HUES48 (cell line): ENCODE results near the gene TMEM175.
"Not testable (repeated sequence)": the region's sequence is repeated elsewhere in the genome, so short reads cannot be mapped to it uniquely, and the experiment has no call there.

Source experiments
- H3K27ac ChIP-seq: one replicate; pipeline ENCODE4 v1.7.0; 2013; ENCODE audit warnings: low read depth, low read length, inconsistent platforms
- H3K27me3 ChIP-seq: 2 replicates; pipeline ENCODE4 v1.6.1; 2013; ENCODE audit warnings: mild to moderate bottlenecking, low read length; ENCODE audit not compliant: control insufficient read depth, insufficient read depth
- H3K36me3 ChIP-seq: 2 replicates; pipeline ENCODE4 v1.6.1; 2013; ENCODE audit warnings: low read length; ENCODE audit not compliant: control insufficient read depth, insufficient read depth
- H3K4me1 ChIP-seq: 2 replicates; pipeline ENCODE4 v1.6.1; 2013; ENCODE audit warnings: mild to moderate bottlenecking, low read length; ENCODE audit not compliant: control insufficient read depth, insufficient read depth
- H3K4me3 ChIP-seq: 2 replicates; pipeline ENCODE4 v1.5.1; 2013; ENCODE audit warnings: mild to moderate bottlenecking, low read depth, low read length
- H3K9ac ChIP-seq: 2 replicates; pipeline ENCODE4 v1.6.1; 2013; ENCODE audit warnings: mild to moderate bottlenecking, low read depth, low read length, moderate library complexity
- H3K9me3 ChIP-seq: 2 replicates; pipeline ENCODE4 v1.6.1; 2013; ENCODE audit warnings: low read length; ENCODE audit not compliant: control insufficient read depth, insufficient read depth

TMEM175 gene

DNA sequence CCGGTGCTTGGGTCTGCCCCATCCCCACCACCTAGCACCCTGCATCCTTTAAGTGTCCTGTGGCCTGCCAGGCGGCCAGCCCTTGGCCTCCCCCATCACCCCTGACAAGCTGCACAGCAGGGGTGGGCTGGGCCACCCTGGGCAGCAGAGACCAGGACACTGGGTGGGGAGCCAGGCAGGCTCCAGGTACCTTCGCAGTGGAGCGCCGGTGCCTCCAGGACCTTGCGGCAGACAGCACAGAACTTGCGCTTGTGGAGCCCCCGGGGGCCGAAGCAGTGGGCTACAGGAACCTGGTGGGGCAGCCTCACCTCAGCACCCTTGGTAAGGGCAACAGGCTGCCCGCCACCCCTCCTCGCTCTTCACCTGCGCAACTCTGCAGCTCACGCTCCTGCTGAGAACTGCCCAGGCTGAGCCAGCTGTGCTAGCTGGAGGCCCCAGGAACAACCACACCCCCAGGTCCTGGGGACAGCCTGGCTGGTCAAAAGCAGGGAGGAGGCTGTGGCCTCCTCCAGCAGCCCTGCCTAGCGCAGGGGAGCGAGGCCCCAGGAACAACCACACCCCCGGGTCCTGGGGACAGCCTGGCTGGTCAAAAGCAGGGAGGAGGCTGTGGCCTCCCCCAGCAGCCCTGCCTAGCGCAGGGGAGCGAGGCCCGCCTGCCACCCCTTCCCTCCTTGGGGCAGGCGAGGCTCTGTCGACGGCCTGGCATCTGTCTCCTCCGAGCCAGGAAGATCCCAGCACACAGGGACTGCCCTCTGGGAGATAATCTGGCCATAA is 36.5 kb downstream of the TMEM175 start:
- peak overlapping the region; percentile 21; the same call in 1 of the 2 replicates for H3K4me3 ChIP-seq
- H3K27me3 ChIP-seq = peaks cover 25% of the 10 kb centered on the region
- no peaks in the 10 kb centered on the region for H3K9me3 ChIP-seq
- no peaks in the 10 kb centered on the region; the same call in 1 of the 2 replicates for H3K4me1 ChIP-seq
- no peaks in the 10 kb centered on the region; the same call in 1 of the 2 replicates for H3K36me3 ChIP-seq
- H3K9ac ChIP-seq = no peak overlapping the region
- H3K27ac ChIP-seq = no peak overlapping the region

DNA sequence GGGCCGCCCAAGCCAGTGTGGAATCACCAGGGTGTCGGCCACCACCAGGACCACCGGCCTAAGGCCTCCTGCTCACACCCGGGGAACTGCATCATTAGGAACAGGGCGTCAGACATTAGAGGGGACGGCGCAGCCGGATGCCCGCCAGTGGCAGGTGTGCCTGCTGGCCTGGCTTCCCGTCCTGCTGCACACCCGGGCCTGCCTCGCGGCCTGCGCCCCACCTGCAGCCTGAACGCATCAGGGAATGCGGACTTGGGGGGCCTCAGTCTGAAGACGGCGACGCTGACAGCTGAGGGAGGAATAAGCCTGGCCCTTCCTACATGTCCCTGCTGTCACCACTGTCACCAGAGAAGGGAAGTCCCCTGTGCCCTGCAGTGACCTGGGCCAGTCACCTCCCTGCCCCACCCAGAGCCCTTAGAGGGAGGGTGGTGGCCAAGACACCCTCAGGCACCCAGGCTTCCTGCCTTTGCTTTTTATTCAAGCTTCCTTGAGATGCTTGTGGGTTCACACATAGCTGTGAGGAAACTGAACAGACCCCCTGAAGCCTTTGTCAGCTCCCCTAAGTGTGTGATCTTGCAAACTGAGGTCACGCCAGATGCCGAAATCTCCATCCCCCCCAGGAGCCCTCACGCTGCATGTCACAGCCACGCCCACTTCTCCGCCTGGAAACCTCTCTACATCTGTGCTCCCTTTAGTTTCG is 37.9 kb downstream of the TMEM175 start:
- H3K4me3 ChIP-seq = no peak overlapping the region
- no peaks in the 10 kb centered on the region; the same call in 1 of the 2 replicates for H3K4me1 ChIP-seq
- no peaks in the 10 kb centered on the region for H3K9me3 ChIP-seq
- H3K9ac ChIP-seq = no peak overlapping the region
- no peak overlapping the region for H3K27ac ChIP-seq
- no peaks in the 10 kb centered on the region; the same call in 1 of the 2 replicates for H3K36me3 ChIP-seq
- H3K27me3 ChIP-seq = peaks cover 35% of the 10 kb centered on the region

DNA sequence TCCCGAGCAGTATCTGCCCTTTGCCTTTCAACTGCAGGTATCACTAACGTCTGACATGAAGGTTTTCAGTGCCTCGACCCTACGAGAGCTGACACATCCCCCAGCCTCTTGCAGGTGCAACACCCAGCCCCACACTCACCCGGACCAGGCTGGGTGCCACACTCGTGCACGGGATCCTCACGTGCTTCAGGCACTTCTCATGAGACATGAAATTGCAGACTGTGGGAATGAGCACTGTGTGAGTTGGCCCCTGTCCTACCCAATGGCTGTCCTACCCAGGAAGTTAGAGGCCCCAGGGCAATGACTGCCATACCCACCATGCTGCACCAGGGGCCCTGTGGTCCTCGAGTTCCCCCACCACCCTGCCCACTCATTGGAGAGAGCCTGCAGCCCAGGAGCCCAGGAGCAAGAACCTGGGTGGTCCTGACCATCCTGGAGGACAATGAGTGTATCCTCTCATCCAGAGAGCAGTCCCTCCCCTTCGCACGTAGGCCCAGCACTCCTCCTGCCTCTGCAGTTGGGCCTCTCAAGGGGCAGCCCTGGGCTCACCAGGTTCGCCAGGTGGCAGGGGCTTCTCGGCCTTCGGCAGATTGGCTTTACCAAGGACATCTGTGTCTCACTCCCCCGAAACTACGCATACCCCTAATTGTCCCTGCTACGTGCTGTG is 38.7 kb downstream of the TMEM175 start:
- Histone ChIP-seq H3K27ac (no peak overlapping the region), H3K9ac (no peak overlapping the region), H3K36me3 (no peaks in the 10 kb centered on the region), H3K4me3 (no peak overlapping the region), H3K27me3 (peaks cover 35% of the 10 kb centered on the region), H3K4me1 (no peaks in the 10 kb centered on the region; the same call in 1 of the 2 replicates), H3K9me3 (no peaks in the 10 kb centered on the region)

DNA sequence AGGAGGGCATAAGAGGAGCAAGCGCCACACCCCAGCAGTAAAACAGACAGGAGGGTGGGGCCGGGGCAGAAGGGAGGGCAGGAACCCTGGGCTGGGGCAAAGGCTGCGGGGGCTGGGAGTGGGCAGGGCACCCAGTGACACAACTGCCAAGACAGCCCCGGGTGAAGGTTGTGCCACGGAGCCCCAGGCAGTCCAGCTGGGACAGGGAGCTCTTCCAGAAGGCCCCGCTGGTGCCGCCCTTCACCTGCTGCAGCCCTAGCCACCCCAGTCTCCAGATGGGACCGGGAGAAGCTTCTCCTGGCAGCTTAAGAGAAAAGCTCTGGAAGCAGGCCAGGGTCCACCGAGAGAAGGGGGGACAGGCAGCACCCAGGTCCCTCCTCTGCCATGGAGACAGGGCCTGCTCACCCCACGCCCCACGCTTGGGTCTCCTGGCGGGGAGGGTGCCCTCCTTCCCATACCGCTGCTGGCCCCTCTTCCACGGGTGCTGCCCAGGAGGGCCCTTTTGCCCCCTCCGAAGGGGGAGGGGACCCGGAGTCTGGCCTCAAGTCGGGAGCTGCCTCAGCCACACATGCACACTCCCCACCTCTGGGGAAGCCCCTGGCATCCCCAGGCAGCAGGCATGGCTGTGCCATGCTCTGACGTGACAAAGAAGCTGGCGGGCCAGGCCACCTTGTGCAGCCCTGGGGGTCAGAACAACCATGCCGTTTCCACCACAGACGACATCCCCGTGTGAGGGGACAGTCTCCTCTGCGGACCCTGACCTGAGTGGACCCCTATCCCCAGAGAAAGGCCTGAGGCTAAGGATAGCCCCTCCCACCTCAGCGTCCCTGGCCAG is 39.6 kb downstream of the TMEM175 start:
- Histone ChIP-seq H3K27ac (no peak overlapping the region), H3K36me3 (no peaks in the 10 kb centered on the region), H3K9ac (no peak overlapping the region), H3K27me3 (peaks cover 35% of the 10 kb centered on the region), H3K4me1 (no peaks in the 10 kb centered on the region; the same call in 1 of the 2 replicates), H3K9me3 (no peaks in the 10 kb centered on the region), H3K4me3 (peak overlapping the region; percentile 77; the same call in 1 of the 2 replicates)

DNA sequence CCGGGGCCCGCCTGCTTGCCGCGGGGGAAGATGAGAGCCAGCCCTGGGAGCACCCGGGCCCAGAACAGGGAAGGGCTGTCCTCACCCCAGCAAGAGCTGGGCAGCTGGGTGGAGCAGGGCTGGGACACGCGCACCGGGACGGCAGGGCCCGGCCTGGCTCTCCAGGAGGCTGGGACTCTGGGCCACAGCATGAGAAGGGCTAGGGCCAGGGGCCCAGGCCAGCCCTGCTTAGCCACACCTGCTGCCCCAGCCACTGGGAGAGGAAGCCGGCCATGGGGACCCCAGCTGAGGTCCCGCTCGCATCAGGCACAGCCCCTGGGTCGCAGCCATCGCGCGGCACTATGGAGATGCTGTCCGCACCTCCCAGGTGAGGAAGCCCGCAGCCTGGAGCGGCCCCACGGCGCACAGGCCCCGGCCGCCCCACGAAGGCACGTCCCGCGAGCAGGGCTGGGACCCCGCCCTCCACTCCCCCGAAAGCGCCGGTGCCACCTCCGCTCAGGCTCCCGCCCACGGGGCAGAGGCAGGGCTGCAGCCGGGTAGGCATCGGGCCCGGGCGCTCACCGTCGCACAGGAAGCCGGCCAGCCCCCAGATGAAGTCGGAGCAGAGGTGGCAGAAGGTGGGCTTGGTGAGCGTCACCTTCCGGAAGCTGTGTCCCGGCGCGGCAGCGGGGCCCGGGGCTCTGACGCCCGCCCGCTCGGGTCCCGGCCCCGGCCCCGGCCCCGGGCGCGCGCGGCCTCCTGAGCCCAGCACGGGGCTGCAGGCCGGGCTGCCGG is 40.6 kb downstream of the TMEM175 start:
- no peaks in the 10 kb centered on the region for H3K9me3 ChIP-seq
- H3K36me3 ChIP-seq = no peaks in the 10 kb centered on the region
- H3K9ac ChIP-seq = no peak overlapping the region
- peaks cover 29% of the 10 kb centered on the region for H3K27me3 ChIP-seq
- H3K4me3 ChIP-seq = peak overlapping the region; percentile 77
- H3K27ac ChIP-seq = no peak overlapping the region
- no peaks in the 10 kb centered on the region; the same call in 1 of the 2 replicates for H3K4me1 ChIP-seq

DNA sequence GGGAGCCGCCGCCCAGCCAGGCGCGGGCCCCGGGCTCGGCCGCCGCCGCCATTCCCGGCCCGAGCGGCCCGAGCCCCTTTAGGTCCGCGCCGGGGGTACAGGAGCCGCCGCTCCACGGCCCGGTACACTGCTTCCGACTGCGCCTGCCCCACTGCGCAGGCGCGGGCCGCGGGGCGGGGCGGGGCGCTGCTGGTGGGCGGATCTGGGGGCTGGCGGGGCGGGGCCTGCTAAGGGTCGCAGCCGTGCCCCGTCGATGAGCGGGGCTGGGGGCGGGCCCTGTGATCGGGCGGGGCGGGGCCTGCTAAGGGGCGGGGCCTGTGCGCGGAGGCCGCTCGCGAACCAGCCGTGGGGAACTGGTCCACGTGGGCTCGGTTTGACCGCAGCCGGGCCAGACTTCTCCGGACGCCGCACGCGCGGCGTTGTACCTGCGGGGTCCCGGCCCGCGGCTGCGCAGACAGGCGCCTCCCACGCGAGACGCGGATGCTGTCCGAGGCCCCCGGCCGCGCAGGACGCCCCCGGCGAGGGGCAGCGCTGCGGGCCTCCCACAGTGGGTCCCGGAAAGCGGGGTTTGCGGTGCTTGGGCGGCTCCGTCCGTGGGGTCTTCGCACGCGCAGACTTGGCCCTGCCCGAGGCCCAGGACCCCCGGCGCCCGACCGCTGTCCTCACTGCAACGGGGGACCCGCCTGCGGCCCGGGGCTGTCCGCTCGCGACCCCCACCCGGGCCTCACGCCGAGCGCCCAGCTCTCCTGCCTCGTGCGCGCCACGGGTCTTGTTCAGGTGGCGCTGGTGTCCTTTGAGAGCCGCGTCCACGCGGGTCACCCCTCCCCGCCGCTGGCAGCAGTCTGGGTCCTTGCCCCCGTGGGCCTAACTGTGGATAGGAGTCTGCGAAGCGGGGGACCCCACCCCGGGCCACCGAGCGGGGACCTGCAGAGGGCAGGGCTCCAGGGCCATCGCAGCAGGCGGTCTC is 41.5 kb downstream of the TMEM175 start, which contains the start of gene DGKQ:
Gene DGKQ (minus strand): TSS at position 139 of the 967 bp plus-strand sequence. CDS start 87 bp downstream, at position 52.
- Histone ChIP-seq H3K4me1 (no peaks in the 10 kb centered on the region), H3K9ac (no peak within 1 kb of the TSS), H3K27ac (no peak within 1 kb of the TSS)

DNA sequence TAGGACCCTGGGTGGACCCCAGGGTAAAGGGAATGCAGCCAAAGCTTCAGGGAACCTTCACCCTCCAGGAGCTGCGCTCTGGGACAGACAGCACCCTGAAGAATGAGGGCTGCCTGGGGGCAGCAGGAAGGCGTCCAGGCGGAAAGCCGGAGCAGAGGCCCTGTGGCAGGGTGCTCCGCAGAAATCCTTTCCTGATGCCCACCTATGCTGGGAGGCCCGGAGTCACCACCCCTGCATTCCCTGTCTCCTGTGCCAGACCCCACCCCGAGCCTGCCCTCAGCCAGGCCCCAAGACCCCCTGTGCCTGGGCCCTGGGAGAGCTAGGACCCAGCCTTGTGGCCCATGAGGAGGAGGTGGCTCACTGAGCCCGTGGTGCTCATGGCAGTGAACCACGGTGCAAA is 42.4 kb downstream of the TMEM175 start:
- no peak overlapping the region for H3K27ac ChIP-seq
- H3K9me3 ChIP-seq = no peaks in the 10 kb centered on the region
- H3K27me3 ChIP-seq = peaks cover 22% of the 10 kb centered on the region
- H3K4me3 ChIP-seq = no peak overlapping the region
- no peak overlapping the region for H3K9ac ChIP-seq
- no peaks in the 10 kb centered on the region for H3K4me1 ChIP-seq
- no peaks in the 10 kb centered on the region for H3K36me3 ChIP-seq

More for the DNA sequence above, 41.5 kb downstream of the TMEM175 start, which contains the start of gene DGKQ:
- H3K9me3 ChIP-seq = no peaks in the 10 kb centered on the region
- H3K4me3 ChIP-seq = peak within 1 kb of the TSS; percentile 77
- peaks cover 22% of the 10 kb centered on the region for H3K27me3 ChIP-seq
- H3K36me3 ChIP-seq = no peaks in the 10 kb centered on the region

DNA sequence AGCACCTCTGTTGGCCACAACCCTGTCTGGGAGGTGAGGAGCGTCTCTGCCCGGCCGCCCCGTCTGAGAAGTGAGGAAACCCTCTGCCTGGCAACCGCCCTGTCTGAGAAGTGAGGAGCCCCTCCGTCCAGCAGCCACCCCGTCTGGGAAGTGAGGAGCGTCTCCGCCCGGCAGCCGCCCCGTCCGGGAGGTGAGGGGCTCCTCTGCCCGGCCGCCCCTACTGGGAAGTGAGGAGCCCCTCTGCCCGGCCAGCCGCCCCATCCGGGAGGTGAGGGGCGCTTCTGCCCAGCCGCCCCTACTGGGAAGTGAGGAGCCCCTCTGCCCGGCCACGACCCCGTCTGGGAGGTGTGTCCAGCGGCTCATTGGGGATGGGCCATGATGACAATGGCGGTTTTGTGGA is 43.8 kb downstream of the TMEM175 start:
- H3K4me3 ChIP-seq, H3K9me3 ChIP-seq, H3K4me1 ChIP-seq, H3K9ac ChIP-seq, H3K36me3 ChIP-seq, H3K27ac ChIP-seq: not testable (repeated sequence)
- H3K27me3 ChIP-seq = peaks cover 22% of the 10 kb centered on the region

DNA sequence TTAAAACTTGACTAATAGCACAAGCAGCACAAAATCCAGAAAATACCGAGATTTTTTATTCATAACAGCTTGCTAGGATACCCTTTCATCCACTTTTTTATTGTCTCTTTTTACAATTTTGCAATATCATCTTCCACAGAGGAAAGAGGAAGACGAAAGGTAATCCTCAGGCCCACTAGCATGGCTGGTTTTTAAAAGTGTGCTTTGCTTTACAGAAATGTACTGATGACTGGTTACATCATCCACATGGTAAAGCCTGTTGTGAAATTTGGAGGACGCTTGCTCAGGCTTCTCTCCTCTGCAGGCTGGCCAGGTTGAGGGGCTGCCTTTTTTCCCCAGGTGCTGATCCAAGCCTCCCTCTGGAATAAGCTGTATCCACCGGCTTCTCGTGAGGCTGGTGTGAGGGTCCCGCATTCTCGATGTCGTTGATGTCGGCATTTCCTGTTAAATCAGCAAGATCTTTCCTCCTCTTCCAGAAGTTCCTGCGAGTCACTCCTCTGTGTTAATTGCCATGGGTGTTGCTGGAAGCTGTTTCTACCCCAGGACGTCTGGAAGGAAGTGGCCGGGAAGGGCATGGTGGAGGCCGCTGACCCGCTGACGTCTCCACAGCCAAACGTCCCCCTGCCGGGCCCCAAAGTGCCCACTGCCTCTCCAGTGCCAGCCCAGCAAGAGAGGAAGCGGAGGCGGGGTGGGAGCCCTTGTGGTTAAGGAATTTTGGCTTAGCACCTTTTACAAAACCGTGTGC is 46.9 kb downstream of the TMEM175 start:
- no peak overlapping the region for H3K27ac ChIP-seq

More for the DNA sequence above, 46.9 kb downstream of the TMEM175 start:
- no peaks in the 10 kb centered on the region for H3K4me1 ChIP-seq
- H3K36me3 ChIP-seq = no peaks in the 10 kb centered on the region
- peaks cover 7% of the 10 kb centered on the region; the same call in 1 of the 2 replicates for H3K27me3 ChIP-seq
- no peak overlapping the region for H3K9ac ChIP-seq
- H3K9me3 ChIP-seq = no peaks in the 10 kb centered on the region
- no peak overlapping the region for H3K4me3 ChIP-seq
